GM19395 (cell line): ENCODE measurements around the gene PPIL4.

Experiments
- ATAC-seq: cut with Tn5 transposase; IDR thresholded peaks from one replicate; pipeline ENCODE4 v1.9.1; 2021; ENCODE audit warnings: mild to moderate bottlenecking, moderate library complexity; ENCODE audit not compliant: unreplicated experiment

PPIL4 gene

GRCh38 chr6:149545754-149546471, at the start of gene PPIL4:
Gene PPIL4, minus strand, starts transcription at chr6:149546043. Its CDS starts 38 bp downstream, at chr6:149546005.
- peak; percentile 90 for ATAC-seq

GRCh38 chr6:149593408-149593807, 47.6 kb upstream of the PPIL4 start:
- no peak for ATAC-seq

GRCh38 chr6:149592983-149593382, 47.1 kb upstream of the PPIL4 start:
- ATAC-seq, result no peak

- no peak for ATAC-seq
These were observed 40.3 kb upstream of the PPIL4 start for GRCh38 chr6:149586149-149586548.

GRCh38 chr6:149581349-149581748, 35.5 kb upstream of the PPIL4 start:
- ATAC-seq, result no peak

- ATAC-seq, result no peak
These were observed 35.0 kb upstream of the PPIL4 start for GRCh38 chr6:149580880-149581279.

- no peak for ATAC-seq
These were observed 22.2 kb upstream of the PPIL4 start for GRCh38 chr6:149567945-149568585.

GRCh38 chr6:149567194-149567586, 21.3 kb upstream of the PPIL4 start:
- ATAC-seq, result no peak

- ATAC-seq, result peak; percentile 18
These were observed 20.8 kb upstream of the PPIL4 start for GRCh38 chr6:149566410-149567193.

- peak; percentile 83 for ATAC-seq
These were observed 19.9 kb upstream of the PPIL4 start, which contains the start of gene GINM1 for GRCh38 chr6:149565527-149566409. Gene GINM1, plus strand, starts transcription at chr6:149566375. Its CDS starts 40 bp downstream, at chr6:149566415.

GRCh38 chr6:149563928-149564325, 18.1 kb upstream of the PPIL4 start:
- ATAC-seq, result no peak

- ATAC-seq, result no peak
These were observed 17.5 kb upstream of the PPIL4 start for GRCh38 chr6:149563203-149563927.

- no peak for ATAC-seq
These were observed 14.9 kb upstream of the PPIL4 start for GRCh38 chr6:149560736-149561135.

- no peak for ATAC-seq
These were observed 13.5 kb upstream of the PPIL4 start for GRCh38 chr6:149559389-149559788.

GRCh38 chr6:149558029-149558428, 12.2 kb upstream of the PPIL4 start:
- no peak for ATAC-seq

GRCh38 chr6:149551920-149552319, 6.1 kb upstream of the PPIL4 start:
- no peak for ATAC-seq

- peak; percentile 28 for ATAC-seq
These were observed 537 bp downstream of the PPIL4 start for GRCh38 chr6:149545258-149545753.

GRCh38 chr6:149544646-149545257, 1.1 kb downstream of the PPIL4 start:
- peak; percentile 1 for ATAC-seq

GRCh38 chr6:149541139-149541538, 4.7 kb downstream of the PPIL4 start:
- ATAC-seq, result no peak
